Gastroesophageal sphincter (tissue), 4 donors: Measurements from ENCODE around the gene GBP1. TPM values are rescaled to one million over a fixed set of nuclear protein-coding genes. Genes with fewer than 3 reads are reported as not detected.
"Not testable (repeated sequence)": the region's sequence is repeated elsewhere in the genome, so short reads cannot be mapped to it uniquely, and the experiment has no call there.

ENCODE experiments used
- ATAC-seq: fragments of 150-250 bp; one replicate; pipeline ENCODE4 v1.9.1; 2016; ENCODE audit warnings: mild to moderate bottlenecking, moderate library complexity
- H3K27ac ChIP-seq, 4 donors: fragments of 200-600 bp; sonication (generic) in 3 of 4; 1 replicate in 3 of 4; 2 replicates in 1 of 4; pipeline ENCODE4 v1.5.1; 2016 to 2019
- H3K27me3 ChIP-seq: fragments of 200-600 bp; sonication (generic); one replicate; pipeline ENCODE4 v1.5.1; 2019
- H3K36me3 ChIP-seq, 2 donors: fragments of 200-600 bp; sonication (generic); one replicate each; pipeline ENCODE4 v1.5.1; 2019; ENCODE audit warnings: control low read depth in 1 of 2
- H3K4me1 ChIP-seq, 3 donors: fragments of 200-600 bp; sonication (generic); 1 replicate in 2 of 3; 2 replicates in 1 of 3; pipeline ENCODE4 v1.5.1; 2016 to 2019; ENCODE audit warnings: control low read depth in 2 of 3
- H3K4me3 ChIP-seq, 2 donors: fragments of 200-600 bp; sonication (generic); one replicate each; pipeline ENCODE4 v1.5.1; 2019; ENCODE audit warnings: mild to moderate bottlenecking in 1 of 2, moderate library complexity in 1 of 2
- H3K9me3 ChIP-seq, 3 donors: fragments of 200-600 bp; sonication (generic); one replicate each; pipeline ENCODE4 v1.5.1; 2017 to 2019; ENCODE audit warnings: control low read depth in 2 of 3
- CTCF ChIP-seq, 4 experiments: fragments of 200-600 bp in 2 of 4; fragments of 450-650 bp in 2 of 4; sonication (generic) in 1 of 4; IDR thresholded peaks; one replicate each; pipeline ENCODE4 v1.5.1; 2017 to 2019; ENCODE audit warnings: antibody characterized with exemption in 4 of 4, mild to moderate bottlenecking in 2 of 4, moderate library complexity in 2 of 4
- EP300 ChIP-seq: sonication (generic); formaldehyde crosslinking; IDR thresholded peaks from one replicate; pipeline ENCODE4 v1.6.1; 2017; ENCODE audit warnings: antibody characterized with exemption, mild to moderate bottlenecking
- POLR2A ChIP-seq, 2 donors: fragments of 450-650 bp; IDR thresholded peaks; one replicate each; pipeline ENCODE4 v1.6.1; 2017; ENCODE audit warnings: antibody characterized with exemption in 2 of 2, mild to moderate bottlenecking in 2 of 2, moderate library complexity in 1 of 2
- POLR2AphosphoS5 ChIP-seq: sonication (generic); formaldehyde crosslinking; IDR thresholded peaks from one replicate; pipeline ENCODE4 v1.6.1; 2017; ENCODE audit warnings: antibody characterized with exemption
- WGBS, 2 donors: methylation state at CpG; one replicate each; pipeline ENCODE4 v1.1.5; 2018; ENCODE audit warnings: low coverage in 1 of 2; 5-methylcytosine and 5-hydroxymethylcytosine counted together
- total RNA-seq, 4 donors: library from RNA; depleted of rRNA; stranded (reverse); fragments of >200 nt; gene quantifications; one replicate each; pipeline ENCODE4 v1.1.0, GENCODE V29; 2016

Gene GBP1
- total RNA-seq, 4 donors from 2014 or later = 14.9 to 46.4 (median 24.2) TPM

- Histone ChIP-seq H3K4me3 (no peak overlapping the region), H3K9me3 (no peaks in the 10 kb centered on the region), H3K36me3 (peaks cover 0 to 4% of the 10 kb centered on the region in 2 donors), H3K27ac (no peak overlapping the region), H3K4me1 (no peaks in the 10 kb centered on the region), H3K27me3 (no peaks in the 10 kb centered on the region)
- no peak for TF ChIP-seq POLR2AphosphoS5
- TF ChIP-seq EP300 = no peak
- TF ChIP-seq POLR2A (IDR thresholded peaks at IDR 0.05) = no peak
- no peak for TF ChIP-seq CTCF (IDR thresholded peaks at IDR 0.05)
- 93 to 100% methylated on average over 1 of the region's 1 CpG for WGBS, 2 donors
- ATAC-seq = no peak
Observed at GRCh38 chr1:89041721-89042120, 23.3 kb downstream of the GBP1 start.

- no peak for ATAC-seq
- no peaks in the 10 kb centered on the region for H3K9me3 ChIP-seq
- H3K4me1 ChIP-seq = no peaks in the 10 kb centered on the region
- no peaks in the 10 kb centered on the region for H3K27me3 ChIP-seq
- H3K36me3 ChIP-seq = peaks cover 0 to 4% of the 10 kb centered on the region in 2 donors
- 73 to 75% methylated on average over 3 of the region's 3 CpGs for WGBS, 2 donors
- H3K4me3 ChIP-seq = no peak overlapping the region
- no peak overlapping the region for H3K27ac ChIP-seq
- TF ChIP-seq POLR2A (IDR thresholded peaks at IDR 0.05) (no peak), POLR2AphosphoS5 (no peak), EP300 (no peak), CTCF (IDR thresholded peaks at IDR 0.05) (no peak)
Observed at GRCh38 chr1:89041119-89041641, 23.8 kb downstream of the GBP1 start.

GRCh38 chr1:89040315-89040626 is 24.7 kb downstream of the GBP1 start:
- Histone ChIP-seq H3K4me3 (no peak overlapping the region), H3K36me3 (peaks cover 0 to 4% of the 10 kb centered on the region in 2 donors), H3K27me3 (no peaks in the 10 kb centered on the region), H3K27ac (no peak overlapping the region), H3K4me1 (no peaks in the 10 kb centered on the region), H3K9me3 (no peaks in the 10 kb centered on the region)
- no peak for ATAC-seq
- whole genome bisulfite sequencing, 2 donors = 75% methylated on average over 1 of the region's 1 CpG; no CpG with 5 or more reads in 1 of the 2 donors
- no peak for TF ChIP-seq EP300
- TF ChIP-seq CTCF (IDR thresholded peaks at IDR 0.05) = no peak
- TF ChIP-seq POLR2AphosphoS5 = no peak
- TF ChIP-seq POLR2A (IDR thresholded peaks at IDR 0.05) = no peak

- Histone ChIP-seq H3K9me3 (no peaks in the 10 kb centered on the region), H3K4me1 (no peaks in the 10 kb centered on the region), H3K27ac (no peak overlapping the region), H3K27me3 (no peaks in the 10 kb centered on the region), H3K36me3 (no peaks in the 10 kb centered on the region), H3K4me3 (no peak overlapping the region)
- ATAC-seq = no peak
- WGBS, 2 donors = 82% methylated on average over 1 of the region's 1 CpG; no CpG with 5 or more reads in 1 of the 2 donors
- no peak for TF ChIP-seq EP300
- TF ChIP-seq CTCF (IDR thresholded peaks at IDR 0.05) = no peak
- no peak for TF ChIP-seq POLR2AphosphoS5
- TF ChIP-seq POLR2A (IDR thresholded peaks at IDR 0.05) = no peak
Observed at GRCh38 chr1:89037186-89037585, 27.8 kb downstream of the GBP1 start.

- Histone ChIP-seq H3K27me3 (no peaks in the 10 kb centered on the region), H3K36me3 (no peaks in the 10 kb centered on the region), H3K4me3 (no peak overlapping the region), H3K9me3 (no peaks in the 10 kb centered on the region), H3K4me1 (no peaks in the 10 kb centered on the region), H3K27ac (no peak overlapping the region)
- WGBS, 2 donors = 57 to 73% methylated on average over 1 of the region's 1 CpG
- no peak for ATAC-seq
- no peak for TF ChIP-seq EP300
- no peak for TF ChIP-seq POLR2AphosphoS5
- TF ChIP-seq POLR2A (IDR thresholded peaks at IDR 0.05) = no peak
- no peak for TF ChIP-seq CTCF (IDR thresholded peaks at IDR 0.05)
Observed at GRCh38 chr1:89035080-89035479, 29.9 kb downstream of the GBP1 start.

GRCh38 chr1:89034004-89034403 is 31.0 kb downstream of the GBP1 start:
- H3K36me3 ChIP-seq, ATAC-seq, H3K27me3 ChIP-seq, H3K9me3 ChIP-seq, H3K27ac ChIP-seq, H3K4me3 ChIP-seq, H3K4me1 ChIP-seq: not testable (repeated sequence)
- WGBS, 2 donors = 96% methylated on average over 3 of the region's 5 CpGs; no CpG with 5 or more reads in 1 of the 2 donors

GRCh38 chr1:89029051-89029450 is 36.0 kb downstream of the GBP1 start:
- H3K27ac ChIP-seq, H3K27me3 ChIP-seq, H3K9me3 ChIP-seq, H3K36me3 ChIP-seq, H3K4me3 ChIP-seq, ATAC-seq, H3K4me1 ChIP-seq: not testable (repeated sequence)
- 60 to 91% methylated on average over 1 to 2 of the region's 2 CpGs for WGBS, 2 donors
